A673 (cell line): ENCODE data around the gene ARHGAP18. TPM values are rescaled to one million over a fixed set of nuclear protein-coding genes. Genes with fewer than 3 reads are reported as not detected.

ENCODE experiments used
- BruUV-seq: library from RNA; stranded (reverse); fragments of 400-500 nt; replicated peaks from 2 replicates; lab custom pipeline; 2021; lab: Mats Ljungman, UMichigan
- CTCF ChIA-PET: fragments of 300-600 bp; sonication (Branson Sonifier 250); formaldehyde crosslinking; loops from one replicate; lab custom pipeline; 2022; ENCODE audit warnings: antibody characterized with exemption; lab: Charles Lee
- POLR2A ChIA-PET: fragments of 300-600 bp; sonication (Branson Sonifier 250); formaldehyde crosslinking; loops from one replicate; lab custom pipeline; 2022; ENCODE audit warnings: antibody characterized with exemption; ENCODE audit not compliant: low non-redundant PET; lab: Charles Lee
- DNase-seq: peaks from one replicate; pipeline ENCODE4 v3.0.0-alpha.2; 2015; ENCODE audit warnings: low spot score
- H3K27ac ChIP-seq: fragments of 200-600 bp; sonication (generic); 2 replicates; pipeline ENCODE4 v1.5.1; 2016; ENCODE audit warnings: mixed run types, low read depth, mild to moderate bottlenecking, mixed read lengths, antibody characterized with exemption, low read length; ENCODE audit not compliant: poor library complexity, severe bottlenecking
- H3K27me3 ChIP-seq: fragments of 200-600 bp; sonication (generic); replicated peaks from 2 replicates; pipeline ENCODE4 v1.6.1; 2017; ENCODE audit warnings: mixed run types, low read depth, mild to moderate bottlenecking, mixed read lengths, antibody characterized with exemption, low read length; ENCODE audit not compliant: insufficient read depth, poor library complexity
- H3K36me3 ChIP-seq: fragments of 200-600 bp; sonication (generic); 2 replicates; pipeline ENCODE4 v1.6.1; 2016; ENCODE audit warnings: mixed run types, mild to moderate bottlenecking, mixed read lengths, antibody characterized with exemption, low read length; ENCODE audit not compliant: insufficient read depth, poor library complexity, severe bottlenecking
- H3K4me1 ChIP-seq: fragments of 200-600 bp; sonication (generic); 2 replicates; pipeline ENCODE4 v1.6.1; 2017; ENCODE audit warnings: mixed run types, mild to moderate bottlenecking, mixed read lengths, antibody characterized with exemption, low read length; ENCODE audit not compliant: insufficient read depth, poor library complexity, severe bottlenecking
- H3K4me3 ChIP-seq: fragments of 200-600 bp; sonication (generic); 2 replicates; pipeline ENCODE4 v1.5.1; 2016; ENCODE audit warnings: low read depth, mixed run types, mild to moderate bottlenecking, mixed read lengths, low read length; ENCODE audit not compliant: poor library complexity, severe bottlenecking
- H3K9me3 ChIP-seq: fragments of 200-600 bp; sonication (generic); 2 replicates; pipeline ENCODE4 v1.6.1; 2016; ENCODE audit warnings: mixed run types, low read depth, mild to moderate bottlenecking, mixed read lengths, antibody characterized with exemption, low read length; ENCODE audit not compliant: poor library complexity, severe bottlenecking
- CTCF ChIP-seq: fragments of 300-800, 200-600 bp; sonication (generic); conservative IDR thresholded peaks from 2 replicates; pipeline ENCODE4 v1.5.1; 2017; ENCODE audit warnings: low read depth, mild to moderate bottlenecking, antibody characterized with exemption, low read length, moderate library complexity, mixed read lengths
- EZH2 ChIP-seq: fragments of 200-600 bp; sonication (generic); IDR thresholded peaks from 2 replicates; pipeline ENCODE4 v1.6.1; 2017; ENCODE audit warnings: borderline replicate concordance, low read depth, mild to moderate bottlenecking, mixed read lengths, antibody characterized with exemption, low read length; ENCODE audit not compliant: poor library complexity, severe bottlenecking
- intact Hi-C: fragments of 100-400 bp; cut with micrococcal nuclease; formaldehyde crosslinking; loops from one replicate; pipeline ENCODE4 v1.10.0; 2022; ENCODE audit not compliant: unreplicated experiment
- total RNA-seq: library from RNA; stranded (reverse); gene quantifications from 2 replicates; pipeline ENCODE4 v1.2.3, GENCODE V29; 2021

ARHGAP18 gene
- total RNA-seq, 1 experiment from 2014 or later, result 14.2 TPM

GRCh38 chr6:129623008-129623732, 86.8 kb downstream of the ARHGAP18 start:
- no peak for TF ChIP-seq CTCF
- no peak for TF ChIP-seq EZH2
- intact Hi-C loops, result no loop called here
- CTCF ChIA-PET, result no interaction called here
- Histone ChIP-seq H3K27ac (no peak overlapping the region), H3K27me3 (no peaks in the 10 kb centered on the region), H3K36me3 (no peaks in the 10 kb centered on the region), H3K4me3 (no peak overlapping the region), H3K9me3 (no peaks in the 10 kb centered on the region), H3K4me1 (no peaks in the 10 kb centered on the region)
- DNase-seq, result no peak
- POLR2A ChIA-PET, result interaction anchor here (0.6 kb wide), 1 partner anchor 772 kb away, joined by 4 read pairs; no protein-coding TSS in a partner anchor
- BruUV-seq, result no TSS peak

- no peak overlapping the region for H3K4me3 ChIP-seq
- intact Hi-C loops, result no loop called here
- TF ChIP-seq CTCF, result peak; percentile 44
- no peak for TF ChIP-seq EZH2
- CTCF ChIA-PET, result no interaction called here
- H3K27me3 ChIP-seq, result no peaks in the 10 kb centered on the region
- POLR2A ChIA-PET, result no interaction called here
- peak; percentile 26 for DNase-seq
- no peaks in the 10 kb centered on the region for H3K4me1 ChIP-seq
- no peak overlapping the region for H3K27ac ChIP-seq
- H3K9me3 ChIP-seq, result no peaks in the 10 kb centered on the region
- H3K36me3 ChIP-seq, result no peaks in the 10 kb centered on the region
- no TSS peak for BruUV-seq
These were observed 88.7 kb downstream of the ARHGAP18 start for GRCh38 chr6:129621252-129621651.

GRCh38 chr6:129620234-129620610, 89.8 kb downstream of the ARHGAP18 start:
- intact Hi-C loops, result no loop called here
- POLR2A ChIA-PET, result no interaction called here
- Histone ChIP-seq H3K36me3 (no peaks in the 10 kb centered on the region), H3K4me3 (no peak overlapping the region), H3K27me3 (no peaks in the 10 kb centered on the region), H3K27ac (no peak overlapping the region), H3K9me3 (no peaks in the 10 kb centered on the region), H3K4me1 (peaks cover 8% of the 10 kb centered on the region)
- TF ChIP-seq EZH2 (no peak), CTCF (no peak)
- CTCF ChIA-PET, result no interaction called here
- DNase-seq, result no peak
- no TSS peak for BruUV-seq
